HepG2 (cell line): ENCODE data around the gene PPA1. TPM values are rescaled to one million over a fixed set of nuclear protein-coding genes. Genes with fewer than 3 reads are reported as not detected.

ENCODE experiments used
- CHCHD3 ChIP-seq: sonication (generic); formaldehyde crosslinking; IDR thresholded peaks from 2 replicates; pipeline ENCODE4 v1.8.0; 2022; ENCODE audit warnings: mild to moderate bottlenecking, missing genetic modification reagents, moderate library complexity
- EED ChIP-seq: sonication (generic); formaldehyde crosslinking; IDR thresholded peaks from 2 replicates; pipeline ENCODE4 v1.5.0; 2020; ENCODE audit warnings: mild to moderate bottlenecking, missing genetic modification reagents
- IRF2 ChIP-seq: IDR thresholded peaks from 2 replicates; pipeline ENCODE4 v1.6.1; 2018; ENCODE audit warnings: missing genetic modification reagents, missing compliant biosample characterization
- KAT2B ChIP-seq: fragments of 150-350 bp; IDR thresholded peaks from 2 replicates; pipeline ENCODE4 v1.6.1; 2014; ENCODE audit warnings: low read depth, low read length, borderline replicate concordance
- NR2C2 ChIP-seq: sonication (generic); formaldehyde crosslinking; IDR thresholded peaks from 2 replicates; pipeline ENCODE4 v1.4.0; 2020; ENCODE audit warnings: missing genetic modification reagents, mild to moderate bottlenecking, moderate library complexity, borderline replicate concordance
- NR2F1 ChIP-seq, 2 experiments: fragments of 450-650 bp in 1 of 2; formaldehyde crosslinking in 1 of 2; IDR thresholded peaks; 2 replicates each; pipeline versions ENCODE4 v1.5.0 to v1.6.1; 2016 to 2020; ENCODE audit warnings: mild to moderate bottlenecking in 1 of 2, missing compliant biosample characterization in 1 of 2, missing genetic modification reagents in 1 of 2, moderate library complexity in 1 of 2
- REL ChIP-seq: sonication (generic); formaldehyde crosslinking; conservative IDR thresholded peaks from 2 replicates; pipeline ENCODE4 v1.8.0; 2022; ENCODE audit warnings: mild to moderate bottlenecking, missing genetic modification reagents, moderate library complexity
- SNAI1 ChIP-seq: sonication (generic); formaldehyde crosslinking; IDR thresholded peaks from 2 replicates; pipeline ENCODE4 v1.5.0; 2020; ENCODE audit warnings: mild to moderate bottlenecking, missing genetic modification reagents, borderline replicate concordance
- SOX5 ChIP-seq: IDR thresholded peaks from 2 replicates; pipeline ENCODE4 v1.6.1; 2016; ENCODE audit warnings: borderline replicate concordance
- ZBTB1 ChIP-seq: sonication (generic); formaldehyde crosslinking; IDR thresholded peaks from 2 replicates; pipeline ENCODE4 v1.4.0; 2020; ENCODE audit warnings: missing genetic modification reagents, borderline replicate concordance
- ZBTB38 ChIP-seq: sonication (generic); formaldehyde crosslinking; IDR thresholded peaks from 2 replicates; pipeline ENCODE4 v1.5.1; 2020; ENCODE audit warnings: mild to moderate bottlenecking, missing genetic modification reagents
- ZFAT ChIP-seq: sonication (generic); formaldehyde crosslinking; conservative IDR thresholded peaks from 2 replicates; pipeline ENCODE4 v1.8.1; 2023; ENCODE audit warnings: missing genetic modification reagents, inconsistent platforms
- ZNF263 ChIP-seq: sonication (generic); formaldehyde crosslinking; IDR thresholded peaks from 2 replicates; pipeline ENCODE4 v1.4.0; 2020; ENCODE audit warnings: missing genetic modification reagents
- ZNF343 ChIP-seq: sonication (generic); formaldehyde crosslinking; IDR thresholded peaks from 2 replicates; pipeline ENCODE4 v1.4.0; 2020; ENCODE audit warnings: mild to moderate bottlenecking, missing genetic modification reagents
- ZNF660 ChIP-seq: sonication (generic); formaldehyde crosslinking; IDR thresholded peaks from 2 replicates; pipeline ENCODE4 v1.5.1; 2020; ENCODE audit warnings: mild to moderate bottlenecking, low read depth, missing genetic modification reagents, borderline replicate concordance
- ZNF678 ChIP-seq: sonication (generic); formaldehyde crosslinking; IDR thresholded peaks from 2 replicates; pipeline ENCODE4 v1.4.0; 2020; ENCODE audit warnings: mild to moderate bottlenecking, missing genetic modification reagents
- ZNF761 ChIP-seq: sonication (generic); formaldehyde crosslinking; conservative IDR thresholded peaks from 2 replicates; pipeline ENCODE4 v1.4.0; 2020; ENCODE audit warnings: mild to moderate bottlenecking, missing genetic modification reagents
- ZNF788 ChIP-seq: sonication (generic); formaldehyde crosslinking; IDR thresholded peaks from 2 replicates; pipeline ENCODE4 v1.5.0; 2020; ENCODE audit warnings: mild to moderate bottlenecking, missing genetic modification reagents, borderline replicate concordance
- ZNF792 ChIP-seq: IDR thresholded peaks from 2 replicates; pipeline ENCODE4 v1.6.1; 2016
- ZSCAN25 ChIP-seq: sonication (generic); formaldehyde crosslinking; IDR thresholded peaks from 2 replicates; pipeline ENCODE4 v1.8.0; 2022; ENCODE audit warnings: mild to moderate bottlenecking, missing genetic modification reagents
- polyA plus RNA-seq, 8 experiments: library from polyadenylated mRNA; depleted of rRNA in 3 of 8; stranded (reverse) in 7 of 8; unstranded in 1 of 8; fragments of >200 nt; fragmentation: Illumina TruSeq in 4 of 8; extraction: Trizol in 4 of 8; gene quantifications; 2 replicates each; pipeline versions ENCODE4 v1.2.1 to v1.2.3, GENCODE V29; 2011 to 2016; ENCODE audit warnings: low read depth in 4 of 8, missing spikeins in 1 of 8, mixed read lengths in 1 of 8; ENCODE audit not compliant: insufficient read depth in 1 of 8
- total RNA-seq, 5 experiments: library from RNA; depleted of rRNA; stranded (reverse); fragments of >200 nt; fragmentation: Illumina TruSeq; extraction: Trizol; gene quantifications; 2 replicates each; pipeline ENCODE4 v1.2.3, GENCODE V29; 2016; ENCODE audit warnings: low read depth in 1 of 5
- TF ChIP-seq, protein P1 (sequence below): IDR thresholded peaks from 2 replicates; pipeline ENCODE4 v1.6.1; 2016
- TF ChIP-seq, protein P2 (sequence below): sonication (generic); formaldehyde crosslinking; IDR thresholded peaks from 2 replicates; pipeline ENCODE4 v1.9.0; 2021; ENCODE audit warnings: missing genetic modification reagents, mild to moderate bottlenecking, borderline replicate concordance
- TF ChIP-seq, protein P3 (sequence below): sonication (generic); formaldehyde crosslinking; IDR thresholded peaks from 2 replicates; pipeline ENCODE4 v1.4.0; 2020; ENCODE audit warnings: missing genetic modification reagents
- TF ChIP-seq, protein P4 (sequence below): sonication (generic); formaldehyde crosslinking; IDR thresholded peaks from 2 replicates; pipeline ENCODE4 v1.4.0; 2020; ENCODE audit warnings: missing genetic modification reagents, low read depth, mild to moderate bottlenecking, borderline replicate concordance
- TF ChIP-seq, protein P5 (sequence below): IDR thresholded peaks from 2 replicates; pipeline ENCODE4 v1.6.1; 2016

PPA1 gene
- total and polyA plus RNA-seq, 2 of the 13 experiments (the other 11 are each of a cell fraction or from before 2014, with no cell fraction given) = 136 to 250 TPM

DNA sequence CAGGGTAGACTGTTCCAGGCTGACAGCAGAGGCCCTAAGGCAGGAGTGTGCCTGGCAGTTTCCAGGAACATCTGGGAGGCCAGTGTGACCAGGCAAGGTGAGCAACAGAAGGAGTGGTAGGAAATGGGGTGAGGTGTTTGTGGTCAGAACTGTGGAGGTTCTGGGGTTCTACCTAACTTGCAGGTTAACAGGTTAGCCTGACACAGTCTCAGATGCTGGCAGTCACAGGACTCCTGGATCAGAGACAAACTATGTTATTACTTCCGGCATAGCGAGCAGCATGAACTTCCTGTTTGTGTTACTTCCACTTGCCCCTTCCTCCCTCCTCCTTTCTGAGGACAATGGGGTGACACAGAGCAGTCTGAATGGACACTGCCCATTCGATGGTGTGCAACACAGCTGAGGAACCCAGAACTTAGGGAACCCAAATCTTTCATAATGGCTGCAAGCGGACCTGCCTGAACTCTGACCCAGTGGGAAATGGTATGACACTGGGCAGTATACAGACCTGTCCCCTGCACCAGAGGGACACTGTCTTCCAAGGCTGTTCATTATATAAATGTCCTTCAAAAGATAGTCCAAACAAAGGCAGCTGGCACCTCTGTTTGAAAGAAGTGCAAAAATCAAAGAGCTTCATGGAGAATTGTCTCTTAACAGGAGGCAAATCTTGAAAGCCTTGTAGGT is 59.0 kb downstream of the PPA1 start (continued):
- peak; percentile 65; the same call in 1 of the 2 replicates for TF ChIP-seq ZNF788
- TF ChIP-seq, protein P1, sequence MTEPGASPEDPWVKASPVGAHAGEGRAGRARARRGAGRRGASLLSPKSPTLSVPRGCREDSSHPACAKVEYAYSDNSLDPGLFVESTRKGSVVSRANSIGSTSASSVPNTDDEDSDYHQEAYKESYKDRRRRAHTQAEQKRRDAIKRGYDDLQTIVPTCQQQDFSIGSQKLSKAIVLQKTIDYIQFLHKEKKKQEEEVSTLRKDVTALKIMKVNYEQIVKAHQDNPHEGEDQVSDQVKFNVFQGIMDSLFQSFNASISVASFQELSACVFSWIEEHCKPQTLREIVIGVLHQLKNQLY (CRISPR knock-in tag) = 0 out of 2 replicates have a peak, but pooled peaks have one; percentile 35
- TF ChIP-seq EED (CRISPR knock-in tag) = no peak
- no peak for TF ChIP-seq ZNF678 (CRISPR knock-in tag)
- peak; percentile 67; the same call in 1 of the 2 replicates for TF ChIP-seq ZNF263
- peak; percentile 75 for TF ChIP-seq SOX5
- no peak for TF ChIP-seq ZNF660
- TF ChIP-seq SNAI1 (CRISPR knock-in tag) = no peak
- TF ChIP-seq, protein P2, sequence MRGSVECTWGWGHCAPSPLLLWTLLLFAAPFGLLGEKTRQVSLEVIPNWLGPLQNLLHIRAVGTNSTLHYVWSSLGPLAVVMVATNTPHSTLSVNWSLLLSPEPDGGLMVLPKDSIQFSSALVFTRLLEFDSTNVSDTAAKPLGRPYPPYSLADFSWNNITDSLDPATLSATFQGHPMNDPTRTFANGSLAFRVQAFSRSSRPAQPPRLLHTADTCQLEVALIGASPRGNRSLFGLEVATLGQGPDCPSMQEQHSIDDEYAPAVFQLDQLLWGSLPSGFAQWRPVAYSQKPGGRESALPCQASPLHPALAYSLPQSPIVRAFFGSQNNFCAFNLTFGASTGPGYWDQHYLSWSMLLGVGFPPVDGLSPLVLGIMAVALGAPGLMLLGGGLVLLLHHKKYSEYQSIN (CRISPR knock-in tag) = no peak
- no peak for TF ChIP-seq ZFAT (CRISPR knock-in tag)
- no peak for TF ChIP-seq NR2F1 (CRISPR knock-in tag; IDR thresholded peaks at IDR 0.05)
- TF ChIP-seq ZNF761 = 0 out of 2 replicates have a peak, but pooled peaks have one; percentile 62
- no peak for TF ChIP-seq ZBTB1 (CRISPR knock-in tag)
- TF ChIP-seq ZBTB38 (CRISPR knock-in tag) = peak; percentile 47; the same call in 1 of the 2 replicates
- TF ChIP-seq, protein P3, sequence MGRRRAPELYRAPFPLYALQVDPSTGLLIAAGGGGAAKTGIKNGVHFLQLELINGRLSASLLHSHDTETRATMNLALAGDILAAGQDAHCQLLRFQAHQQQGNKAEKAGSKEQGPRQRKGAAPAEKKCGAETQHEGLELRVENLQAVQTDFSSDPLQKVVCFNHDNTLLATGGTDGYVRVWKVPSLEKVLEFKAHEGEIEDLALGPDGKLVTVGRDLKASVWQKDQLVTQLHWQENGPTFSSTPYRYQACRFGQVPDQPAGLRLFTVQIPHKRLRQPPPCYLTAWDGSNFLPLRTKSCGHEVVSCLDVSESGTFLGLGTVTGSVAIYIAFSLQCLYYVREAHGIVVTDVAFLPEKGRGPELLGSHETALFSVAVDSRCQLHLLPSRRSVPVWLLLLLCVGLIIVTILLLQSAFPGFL = no peak
- TF ChIP-seq ZSCAN25 (CRISPR knock-in tag) = peak; percentile 43; the same call in 1 of the 2 replicates
- TF ChIP-seq CHCHD3 (CRISPR knock-in tag) = no peak
- TF ChIP-seq REL (CRISPR knock-in tag) = no peak
- TF ChIP-seq, protein P4, sequence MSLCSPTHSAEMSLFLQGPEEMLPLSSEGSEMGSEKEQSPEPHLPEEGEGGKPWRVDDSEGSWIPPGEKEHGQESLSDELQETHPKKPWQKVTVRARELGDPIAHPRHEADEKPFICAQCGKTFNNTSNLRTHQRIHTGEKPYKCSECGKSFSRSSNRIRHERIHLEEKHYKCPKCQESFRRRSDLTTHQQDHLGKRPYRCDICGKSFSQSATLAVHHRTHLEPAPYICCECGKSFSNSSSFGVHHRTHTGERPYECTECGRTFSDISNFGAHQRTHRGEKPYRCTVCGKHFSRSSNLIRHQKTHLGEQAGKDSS (CRISPR knock-in tag) = peak; percentile 73; the same call in 1 of the 2 replicates
- peak; percentile 69; the same call in 1 of the 2 replicates for TF ChIP-seq ZNF792 (CRISPR knock-in tag)
- TF ChIP-seq NR2C2 (CRISPR knock-in tag) = peak; percentile 94
- TF ChIP-seq, protein P5, sequence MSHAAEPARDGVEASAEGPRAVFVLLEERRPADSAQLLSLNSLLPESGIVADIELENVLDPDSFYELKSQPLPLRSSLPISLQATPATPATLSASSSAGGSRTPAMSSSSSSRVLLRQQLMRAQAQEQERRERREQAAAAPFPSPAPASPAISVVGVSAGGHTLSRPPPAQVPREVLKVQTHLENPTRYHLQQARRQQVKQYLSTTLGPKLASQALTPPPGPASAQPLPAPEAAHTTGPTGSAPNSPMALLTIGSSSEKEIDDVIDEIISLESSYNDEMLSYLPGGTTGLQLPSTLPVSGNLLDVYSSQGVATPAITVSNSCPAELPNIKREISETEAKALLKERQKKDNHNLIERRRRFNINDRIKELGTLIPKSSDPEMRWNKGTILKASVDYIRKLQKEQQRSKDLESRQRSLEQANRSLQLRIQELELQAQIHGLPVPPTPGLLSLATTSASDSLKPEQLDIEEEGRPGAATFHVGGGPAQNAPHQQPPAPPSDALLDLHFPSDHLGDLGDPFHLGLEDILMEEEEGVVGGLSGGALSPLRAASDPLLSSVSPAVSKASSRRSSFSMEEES (CRISPR knock-in tag) = peak; percentile 82; the same call in 1 of the 2 replicates
- 0 out of 2 replicates have a peak, but pooled peaks have one; percentile 22 for TF ChIP-seq ZNF343 (CRISPR knock-in tag)
- peak; percentile 55; the same call in 1 of the 2 replicates for TF ChIP-seq IRF2
- no peak for TF ChIP-seq KAT2B
